ENCODE results near the gene NADK. TPM values are rescaled to one million over a fixed set of nuclear protein-coding genes. Genes with fewer than 3 reads are reported as not detected.
A peak's percentile ranks its signal among the peaks of the same experiment; 100 is the strongest.

Gene NADK
- total RNA-seq: 63.9 and 68.1 TPM in 2 replicates

- no peak for DNase-seq (ENCODE audit: low read depth)
- no peak for TF ChIP-seq CTCF (IDR thresholded peaks at IDR 0.05; ENCODE audit: insufficient read depth, low read length, poor library complexity, severe bottlenecking)
- Histone ChIP-seq H3K27me3 (ENCODE audit: control insufficient read depth, insufficient read depth, low read length) (no peaks in the 10 kb centered on the region), H3K4me3 (ENCODE audit: low read depth, low read length) (peak within 1 kb of the TSS; percentile 94), H3K36me3 (ENCODE audit: control insufficient read depth, insufficient read depth, low read length) (no peaks in the 10 kb centered on the region)
These were observed at the start of gene NADK for GRCh38 chr1:1777950-1778662. Gene NADK (minus strand): TSS chr1:1778470. CDS start chr1:1765406, 13,064 bp downstream.

GRCh38 chr1:1827089-1827848, 49.0 kb upstream of the NADK start:
- Histone ChIP-seq H3K27me3 (ENCODE audit: control insufficient read depth, insufficient read depth, low read length) (no peaks in the 10 kb centered on the region), H3K4me3 (ENCODE audit: low read depth, low read length) (no peak overlapping the region), H3K36me3 (ENCODE audit: control insufficient read depth, insufficient read depth, low read length) (no peaks in the 10 kb centered on the region)
- no peak for DNase-seq (ENCODE audit: low read depth)
- no peak for TF ChIP-seq CTCF (IDR thresholded peaks at IDR 0.05; ENCODE audit: insufficient read depth, low read length, poor library complexity, severe bottlenecking)

GRCh38 chr1:1826356-1827088, 48.3 kb upstream of the NADK start:
- DNase-seq (ENCODE audit: low read depth): peak; percentile 53
- no peak for TF ChIP-seq CTCF (IDR thresholded peaks at IDR 0.05; ENCODE audit: insufficient read depth, low read length, poor library complexity, severe bottlenecking)
- H3K36me3 ChIP-seq (ENCODE audit: control insufficient read depth, insufficient read depth, low read length): no peaks in the 10 kb centered on the region
- H3K27me3 ChIP-seq (ENCODE audit: control insufficient read depth, insufficient read depth, low read length): no peaks in the 10 kb centered on the region
- no peak overlapping the region for H3K4me3 ChIP-seq (ENCODE audit: low read depth, low read length)

GRCh38 chr1:1825217-1825616, 46.9 kb upstream of the NADK start:
- H3K36me3 ChIP-seq (ENCODE audit: control insufficient read depth, insufficient read depth, low read length): no peaks in the 10 kb centered on the region
- no peak overlapping the region for H3K4me3 ChIP-seq (ENCODE audit: low read depth, low read length)
- no peaks in the 10 kb centered on the region for H3K27me3 ChIP-seq (ENCODE audit: control insufficient read depth, insufficient read depth, low read length)
- no peak for DNase-seq (ENCODE audit: low read depth)
- TF ChIP-seq CTCF (IDR thresholded peaks at IDR 0.05; ENCODE audit: insufficient read depth, low read length, poor library complexity, severe bottlenecking): no peak

GRCh38 chr1:1819762-1820161, 41.5 kb upstream of the NADK start:
- H3K36me3 ChIP-seq (ENCODE audit: control insufficient read depth, insufficient read depth, low read length): peaks cover 2% of the 10 kb centered on the region
- no peak for DNase-seq (ENCODE audit: low read depth)
- TF ChIP-seq CTCF (IDR thresholded peaks at IDR 0.05; ENCODE audit: insufficient read depth, low read length, poor library complexity, severe bottlenecking): no peak

More at GRCh38 chr1:1819762-1820161, 41.5 kb upstream of the NADK start:
- H3K27me3 ChIP-seq (ENCODE audit: control insufficient read depth, insufficient read depth, low read length): no peaks in the 10 kb centered on the region
- H3K4me3 ChIP-seq (ENCODE audit: low read depth, low read length): no peak overlapping the region

All from kidney epithelial cell (primary cell).